Left renal cortex interstitium (tissue), 4 donors: ENCODE results near the gene LRRC7. TPM values are rescaled to one million over a fixed set of nuclear protein-coding genes. Genes with fewer than 3 reads are reported as not detected.
A peak's percentile ranks its signal among the peaks of the same experiment; 100 is the strongest.
"Not testable (repeated sequence)": the region's sequence is repeated elsewhere in the genome, so short reads cannot be mapped to it uniquely, and the experiment has no call there.

Experiments
- DNase-seq, 4 donors: peaks; one replicate each; pipeline ENCODE4 v3.0.0-alpha.2; 2013; ENCODE audit warnings: low read depth in 4 of 4, low spot score in 2 of 4, missing footprints in 1 of 4
- polyA plus RNA-seq, 4 donors: library from polyadenylated mRNA; unstranded; fragments of 120-200 nt; gene quantifications; one replicate each; pipeline ENCODE4 v1.2.1, GENCODE V29; 2013; ENCODE audit not compliant: insufficient read length in 4 of 4

Gene LRRC7
- polyA plus RNA-seq, 4 donors = 4.3 to 13.7 (median 9.3) TPM

- no peak for DNase-seq
Measured at GRCh38 chr1:69858534-69858933, 290.8 kb downstream of the LRRC7 start.

DNA sequence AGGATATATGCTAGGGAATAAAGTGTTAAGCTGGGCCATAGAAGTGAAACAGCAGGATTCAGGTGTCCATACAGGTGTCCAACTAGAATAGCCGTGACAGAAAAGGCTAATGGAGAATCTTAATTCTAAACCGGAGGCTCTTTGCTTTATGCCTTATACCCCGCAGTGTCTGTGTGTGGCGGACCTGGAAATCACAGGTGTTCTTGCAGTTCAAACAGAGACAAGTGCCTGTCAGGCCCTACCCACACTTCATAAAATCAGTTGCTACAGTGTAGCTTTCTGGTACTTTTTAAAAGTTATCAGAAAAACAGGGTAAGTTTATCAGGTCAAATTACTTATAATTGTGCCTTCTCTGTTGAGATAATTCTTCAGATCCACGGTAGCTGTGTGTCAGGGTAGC lies 293.9 kb downstream of the LRRC7 start:
- DNase-seq = no peak

DNA sequence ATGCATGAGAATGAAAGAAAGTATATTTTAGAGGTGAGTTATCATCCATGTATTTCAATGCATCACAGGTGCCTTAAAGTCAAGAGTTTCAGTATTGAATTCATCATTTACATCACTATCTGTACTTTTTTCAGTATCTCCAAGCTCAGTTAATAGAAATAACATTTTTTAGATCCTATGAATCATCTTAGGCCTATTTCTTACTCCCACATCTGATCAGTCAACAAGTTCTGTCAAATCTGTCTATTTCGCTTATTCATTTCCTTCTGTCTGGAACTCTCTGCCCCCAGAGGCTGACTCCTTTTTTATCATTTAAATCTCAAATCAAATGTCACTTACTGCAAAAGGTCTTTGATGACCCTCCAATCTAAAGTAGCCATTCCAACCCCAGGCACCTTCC lies 295.2 kb downstream of the LRRC7 start:
- no peak for DNase-seq

- no peak for DNase-seq
Measured at GRCh38 chr1:69863704-69864103, 296.0 kb downstream of the LRRC7 start.

GRCh38 chr1:69871412-69871811 lies 303.7 kb downstream of the LRRC7 start:
- DNase-seq = no peak

GRCh38 chr1:69878338-69878737 lies 310.6 kb downstream of the LRRC7 start:
- DNase-seq = no peak

DNA sequence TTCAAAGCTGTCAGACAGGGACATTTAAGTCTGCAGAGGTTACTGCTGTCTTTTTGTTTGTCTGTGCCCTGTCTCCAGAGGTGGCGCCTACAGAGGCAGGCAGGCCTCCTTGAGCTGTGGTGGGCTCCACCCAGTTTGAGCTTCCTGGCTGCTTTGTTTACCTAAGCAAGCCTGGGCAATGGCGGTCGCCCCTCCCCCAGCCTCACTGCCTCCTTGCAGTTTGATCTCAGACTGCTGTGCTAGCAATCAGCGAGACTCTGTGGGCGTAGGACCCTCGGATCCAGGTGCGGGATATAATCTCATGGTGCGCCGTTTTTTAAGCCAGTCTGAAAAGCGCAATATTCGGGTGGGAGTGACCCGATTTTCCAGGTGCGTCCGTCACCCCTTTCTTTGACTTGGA lies 320.3 kb downstream of the LRRC7 start:
- not testable (repeated sequence) for DNase-seq

GRCh38 chr1:69888657-69889056 lies 320.9 kb downstream of the LRRC7 start:
- DNase-seq = no peak

- no peak for DNase-seq
Measured at GRCh38 chr1:69898403-69898947, 330.8 kb downstream of the LRRC7 start.

DNA sequence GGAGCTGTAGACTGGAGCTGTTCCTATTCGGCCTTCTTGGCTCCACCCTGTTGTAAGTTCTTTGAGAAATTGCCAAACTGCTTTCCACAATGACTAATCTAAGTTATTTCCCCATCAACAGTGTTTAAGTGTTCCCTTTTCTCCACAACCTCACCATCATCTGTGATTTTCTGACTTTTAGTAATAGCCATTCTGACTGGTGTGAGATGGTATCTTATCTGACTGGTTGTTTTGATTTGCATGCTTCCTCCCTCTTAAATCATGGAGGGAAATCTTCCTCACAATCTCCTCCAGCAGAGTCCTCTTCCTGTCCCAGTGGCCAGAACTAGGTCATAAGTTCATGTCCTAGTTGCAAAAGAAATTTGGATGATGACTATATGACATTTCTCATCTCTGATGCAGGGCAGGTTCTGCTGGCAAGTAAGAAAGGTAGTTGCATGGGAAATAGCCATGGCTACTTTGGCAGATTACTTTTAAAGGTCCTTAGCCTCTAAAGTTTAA lies 343.6 kb downstream of the LRRC7 start:
- DNase-seq = no peak

GRCh38 chr1:69913977-69914376 lies 346.3 kb downstream of the LRRC7 start:
- DNase-seq = peak in 1 of 4 donors; percentile 32

DNA sequence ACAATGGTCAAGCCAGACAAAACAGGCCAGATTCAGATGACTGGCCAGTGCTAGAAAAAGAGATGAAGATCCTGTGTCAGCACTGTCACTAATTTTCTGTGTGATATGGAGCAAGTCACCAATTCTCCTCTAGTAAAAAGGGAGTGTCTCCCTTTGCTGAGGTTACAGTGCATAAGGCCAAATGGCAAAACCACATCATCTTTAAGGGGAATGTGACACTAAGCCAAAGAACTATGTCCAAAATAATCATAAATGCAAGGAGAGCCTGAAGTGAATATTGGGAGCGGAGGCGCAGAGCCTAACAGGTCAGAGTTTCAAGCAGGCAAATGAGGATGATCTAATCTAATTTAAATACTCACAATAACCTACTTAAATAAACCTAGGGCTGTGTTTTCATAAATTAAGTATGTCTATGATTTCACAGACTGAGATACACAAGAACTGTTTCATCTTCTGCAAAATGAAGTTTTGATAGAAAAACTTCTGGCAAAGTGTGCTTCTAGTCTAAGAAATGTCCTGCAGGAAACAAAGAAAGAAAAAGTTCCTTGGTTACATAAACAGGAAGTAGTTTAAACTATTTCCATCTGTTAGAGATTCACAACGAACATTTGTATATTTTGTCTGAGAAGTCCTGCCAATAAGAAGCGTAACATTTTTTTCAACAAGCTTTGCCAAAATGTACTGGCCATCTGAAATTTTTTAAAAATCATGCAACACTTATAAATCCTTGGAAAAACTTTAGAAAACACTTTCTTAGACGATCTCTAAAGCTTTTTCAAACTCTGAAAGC lies 347.4 kb downstream of the LRRC7 start:
- DNase-seq = no peak

GRCh38 chr1:69919129-69919921 lies 351.6 kb downstream of the LRRC7 start:
- DNase-seq = no peak

DNA sequence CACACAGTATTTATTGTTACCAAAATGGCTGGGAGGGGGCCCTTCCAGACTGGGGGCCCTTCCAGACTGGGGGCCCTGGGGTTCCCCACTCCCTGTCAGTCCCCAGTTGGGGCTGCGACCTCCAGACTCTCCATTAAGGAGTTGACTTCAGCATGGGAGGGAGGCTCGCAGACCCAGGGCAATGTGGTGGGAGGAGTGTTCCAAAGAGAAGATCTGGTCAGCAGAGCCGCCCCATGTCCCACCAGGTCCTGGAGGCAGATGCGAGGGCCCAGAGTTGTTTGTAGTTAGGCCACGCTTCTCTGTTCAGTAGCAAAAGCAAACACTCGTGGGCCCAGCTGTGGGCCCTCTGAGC lies 352.2 kb downstream of the LRRC7 start:
- DNase-seq = no peak

DNA sequence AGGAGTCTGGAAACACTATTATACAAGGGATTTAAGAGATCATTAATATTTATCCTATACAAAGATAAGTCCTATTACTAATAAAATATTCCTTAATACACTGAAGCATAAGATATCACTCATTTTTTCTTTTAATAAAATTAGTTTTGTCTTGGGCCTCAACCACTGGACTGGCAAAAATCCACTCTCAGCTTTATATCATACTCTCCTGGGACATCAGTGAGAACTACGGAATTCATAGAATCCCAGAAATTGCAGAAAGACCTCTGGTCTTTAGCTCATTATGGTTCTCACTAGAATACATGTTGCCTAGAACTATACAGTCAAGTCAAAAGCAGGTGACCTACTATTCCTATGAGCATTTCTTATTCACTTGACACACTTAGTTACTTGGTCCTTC lies 352.7 kb downstream of the LRRC7 start:
- DNase-seq = no peak

DNA sequence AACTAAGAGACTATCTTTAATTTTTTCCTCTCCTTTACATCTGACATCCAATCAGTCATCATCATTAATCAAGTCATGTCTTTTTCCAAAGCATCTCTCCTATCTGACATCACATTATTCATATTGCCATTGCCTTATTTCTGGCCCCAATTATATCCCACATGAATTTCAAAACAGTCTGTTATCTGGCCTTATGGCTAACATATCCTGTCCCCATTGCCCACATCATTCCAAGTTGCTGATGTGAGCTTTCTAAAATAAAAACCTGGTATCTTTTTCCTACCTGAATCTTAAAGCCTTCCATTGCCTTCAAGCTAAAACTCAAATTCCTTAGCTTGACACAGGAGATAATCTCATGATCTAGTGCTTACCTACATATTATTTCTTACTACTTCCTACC lies 353.8 kb downstream of the LRRC7 start:
- DNase-seq = no peak

- DNase-seq = not testable (repeated sequence)
Measured at GRCh38 chr1:69928234-69928633, 360.5 kb downstream of the LRRC7 start.

- DNase-seq = no peak
Measured at GRCh38 chr1:69929308-69930057, 361.8 kb downstream of the LRRC7 start.

DNA sequence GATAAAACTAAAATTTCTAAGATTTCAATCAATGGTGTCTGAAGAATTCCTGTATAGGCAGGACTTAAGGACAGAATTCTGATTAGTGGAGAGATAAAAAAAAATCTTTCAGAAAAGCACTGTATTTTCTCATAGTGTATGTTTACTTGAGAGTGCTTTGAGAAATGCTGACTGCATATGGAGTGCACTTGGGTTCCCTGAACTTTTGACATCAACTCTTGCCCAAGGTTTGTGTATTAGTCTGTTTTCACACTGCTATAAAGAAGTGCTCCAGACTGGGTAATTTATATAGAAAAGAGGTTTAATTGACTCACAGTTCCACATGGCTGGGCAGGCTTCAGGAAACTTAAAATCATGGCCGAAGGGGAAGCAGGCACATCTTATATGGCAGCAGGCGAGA lies 362.7 kb downstream of the LRRC7 start:
- no peak for DNase-seq

- no peak for DNase-seq
Measured at GRCh38 chr1:69932760-69933159, 365.0 kb downstream of the LRRC7 start.

DNA sequence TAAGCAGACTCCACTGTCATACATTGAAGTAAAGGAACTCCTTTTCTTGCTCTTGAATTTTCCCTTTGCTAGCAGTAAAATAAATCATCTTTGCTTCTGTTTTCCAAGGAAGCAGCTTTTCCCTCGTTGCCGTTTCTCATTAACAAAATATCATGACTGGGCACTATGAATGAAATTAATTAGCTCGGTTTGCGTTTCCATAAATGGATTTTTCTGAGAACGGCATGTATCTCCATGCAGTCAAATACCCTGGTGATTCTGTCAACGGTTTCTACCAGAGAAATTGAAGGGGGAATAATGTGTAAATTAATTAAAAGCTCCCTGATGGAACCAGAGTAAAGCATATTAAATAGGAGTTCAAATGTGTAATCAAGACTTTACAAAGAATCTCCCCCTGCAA lies 372.5 kb downstream of the LRRC7 start:
- DNase-seq = no peak
